Colonic mucosa (tissue), 4 donors: Measurements from ENCODE around the gene MSI1. TPM values are rescaled to one million over a fixed set of nuclear protein-coding genes. Genes with fewer than 3 reads are reported as not detected.

Source experiments
- DNase-seq: peaks from one replicate; pipeline ENCODE4 v3.0.0-alpha.2; 2020
- H3K27ac ChIP-seq: fragments of 200-600 bp; one replicate; pipeline ENCODE4 v1.8.0; 2021
- H3K27me3 ChIP-seq: fragments of 200-600 bp; one replicate; pipeline ENCODE4 v1.8.0; 2021
- H3K36me3 ChIP-seq: fragments of 200-600 bp; one replicate; pipeline ENCODE4 v1.8.0; 2021
- H3K4me1 ChIP-seq: fragments of 200-600 bp; one replicate; pipeline ENCODE4 v1.8.0; 2021; ENCODE audit warnings: mild to moderate bottlenecking
- H3K4me3 ChIP-seq: fragments of 200-600 bp; one replicate; pipeline ENCODE4 v1.8.0; 2021
- H3K9ac ChIP-seq, 2 donors: one replicate each; pipeline ENCODE4 v1.7.0; 2013; ENCODE audit warnings: control low read depth in 2 of 2, low read depth in 2 of 2, low read length in 2 of 2
- H3K9me3 ChIP-seq: fragments of 200-600 bp; one replicate; pipeline ENCODE4 v1.8.0; 2021
- CTCF ChIP-seq: fragments of 200-600 bp; IDR thresholded peaks from one replicate; pipeline ENCODE4 v1.8.0; 2022; ENCODE audit warnings: antibody characterized with exemption, mild to moderate bottlenecking
- intact Hi-C: fragments of 100-400 bp; cut with DNase I; formaldehyde crosslinking; loops from one replicate; pipeline ENCODE4 v1.14.1; 2022
- total RNA-seq, 2 donors: library from RNA; stranded (reverse); fragmentation: NEBNext Ultra II Directional in 1 of 2; extraction: Animal tissue kit (Norgen Biotek cat#: 25700) in 1 of 2; gene quantifications; one replicate each; pipeline ENCODE4 v1.2.1, GENCODE V29; 2021
- donor health status: healthy.
- donor health status: DM: no; HTN: no; CAD: no.
- donor health status: DM: no; HTN: no; CAD: no.

MSI1 gene
- total RNA-seq, 2 donors from 2014 or later = 3.8 to 11.7 TPM

GRCh38 chr12:120350576-120351350, 18.2 kb downstream of the MSI1 start:
- Histone ChIP-seq H3K9me3 (no peaks in the 10 kb centered on the region), H3K36me3 (no peaks in the 10 kb centered on the region), H3K27ac (no peak overlapping the region), H3K27me3 (no peaks in the 10 kb centered on the region), H3K9ac (no peak overlapping the region), H3K4me3 (no peak overlapping the region), H3K4me1 (no peaks in the 10 kb centered on the region)
- TF ChIP-seq CTCF = no peak
- DNase-seq = no peak
- intact Hi-C loops = no loop called here

GRCh38 chr12:120347766-120348165, 21.2 kb downstream of the MSI1 start:
- Histone ChIP-seq H3K36me3 (no peaks in the 10 kb centered on the region), H3K9me3 (no peaks in the 10 kb centered on the region), H3K4me3 (no peak overlapping the region), H3K9ac (no peak overlapping the region), H3K27me3 (no peaks in the 10 kb centered on the region), H3K27ac (no peak overlapping the region), H3K4me1 (no peaks in the 10 kb centered on the region)
- TF ChIP-seq CTCF = no peak
- DNase-seq = no peak
- intact Hi-C loops = no loop called here

- H3K4me3 ChIP-seq = no peak overlapping the region
- TF ChIP-seq CTCF = no peak
- DNase-seq = no peak
- no peak overlapping the region for H3K9ac ChIP-seq
- no peak overlapping the region for H3K27ac ChIP-seq
- no peaks in the 10 kb centered on the region for H3K9me3 ChIP-seq
- no peaks in the 10 kb centered on the region for H3K36me3 ChIP-seq
- intact Hi-C loops = no loop called here
- no peaks in the 10 kb centered on the region for H3K27me3 ChIP-seq
- H3K4me1 ChIP-seq = no peaks in the 10 kb centered on the region
Measured at GRCh38 chr12:120346681-120347080, 22.3 kb downstream of the MSI1 start.

- intact Hi-C loops = no loop called here
- TF ChIP-seq CTCF = no peak
- H3K9ac ChIP-seq = no peak overlapping the region
Measured at GRCh38 chr12:120346031-120346430, 22.9 kb downstream of the MSI1 start.

GRCh38 chr12:120343692-120344091, 25.3 kb downstream of the MSI1 start:
- intact Hi-C loops = no loop called here
- DNase-seq = no peak
- Histone ChIP-seq H3K9me3 (no peaks in the 10 kb centered on the region), H3K27me3 (no peaks in the 10 kb centered on the region), H3K36me3 (no peaks in the 10 kb centered on the region), H3K4me1 (no peaks in the 10 kb centered on the region), H3K9ac (no peak overlapping the region), H3K27ac (no peak overlapping the region), H3K4me3 (no peak overlapping the region)
- TF ChIP-seq CTCF = no peak

More at GRCh38 chr12:120346031-120346430, 22.9 kb downstream of the MSI1 start:
- no peak overlapping the region for H3K27ac ChIP-seq
- H3K36me3 ChIP-seq = no peaks in the 10 kb centered on the region
- H3K4me1 ChIP-seq = no peaks in the 10 kb centered on the region
- no peaks in the 10 kb centered on the region for H3K27me3 ChIP-seq
- H3K4me3 ChIP-seq = no peak overlapping the region
- DNase-seq = no peak
- H3K9me3 ChIP-seq = no peaks in the 10 kb centered on the region
